HepG2 (cell line): ENCODE results near the gene SF3B2. TPM values are rescaled to one million over a fixed set of nuclear protein-coding genes. Genes with fewer than 3 reads are reported as not detected.

Experiments
- AFF4 ChIP-seq: sonication (generic); formaldehyde crosslinking; IDR thresholded peaks from 2 replicates; pipeline ENCODE4 v1.4.0; 2020; ENCODE audit warnings: missing genetic modification reagents
- DNMT1 ChIP-seq: sonication (generic); formaldehyde crosslinking; IDR thresholded peaks from 2 replicates; pipeline ENCODE4 v1.5.1; 2020; ENCODE audit warnings: mild to moderate bottlenecking, missing genetic modification reagents
- ELF3 ChIP-seq: IDR thresholded peaks from 2 replicates; pipeline ENCODE4 v1.6.1; 2016; ENCODE audit warnings: missing genetic modification reagents, missing compliant biosample characterization
- GTF2F1 ChIP-seq: fragments of 150-350 bp; IDR thresholded peaks from 2 replicates; pipeline ENCODE4 v1.6.1; 2014; ENCODE audit warnings: low read length
- JUNB ChIP-seq: sonication (generic); formaldehyde crosslinking; IDR thresholded peaks from 2 replicates; pipeline ENCODE4 v1.8.0; 2022; ENCODE audit warnings: missing genetic modification reagents, mild to moderate bottlenecking, borderline replicate concordance
- KLF12 ChIP-seq: sonication (generic); formaldehyde crosslinking; IDR thresholded peaks from 2 replicates; pipeline ENCODE4 v1.4.0; 2020; ENCODE audit warnings: missing genetic modification reagents, borderline replicate concordance
- USF2 ChIP-seq, 2 experiments: sonication (generic) in 1 of 2; formaldehyde crosslinking in 1 of 2; IDR thresholded peaks; 2 replicates each; pipeline versions ENCODE4 v1.5.1 to v1.6.1; 2011 to 2020; ENCODE audit warnings: borderline replicate concordance in 1 of 2, low read depth in 1 of 2, low read length in 1 of 2, mild to moderate bottlenecking in 1 of 2, missing genetic modification reagents in 1 of 2, moderate library complexity in 1 of 2
- ZNF383 ChIP-seq: sonication (generic); formaldehyde crosslinking; IDR thresholded peaks from 2 replicates; pipeline ENCODE4 v1.4.0; 2020; ENCODE audit warnings: missing genetic modification reagents, mild to moderate bottlenecking, borderline replicate concordance
- ZNF773 ChIP-seq: sonication (generic); formaldehyde crosslinking; IDR thresholded peaks from 2 replicates; pipeline ENCODE4 v1.4.0; 2020; ENCODE audit warnings: missing genetic modification reagents, borderline replicate concordance
- polyA plus RNA-seq, 8 experiments: library from polyadenylated mRNA; depleted of rRNA in 3 of 8; stranded (reverse) in 7 of 8; unstranded in 1 of 8; fragments of >200 nt; fragmentation: Illumina TruSeq in 4 of 8; extraction: Trizol in 4 of 8; gene quantifications; 2 replicates each; pipeline versions ENCODE4 v1.2.1 to v1.2.3, GENCODE V29; 2011 to 2016; ENCODE audit warnings: low read depth in 4 of 8, missing spikeins in 1 of 8, mixed read lengths in 1 of 8; ENCODE audit not compliant: insufficient read depth in 1 of 8
- total RNA-seq, 5 experiments: library from RNA; depleted of rRNA; stranded (reverse); fragments of >200 nt; fragmentation: Illumina TruSeq; extraction: Trizol; gene quantifications; 2 replicates each; pipeline ENCODE4 v1.2.3, GENCODE V29; 2016; ENCODE audit warnings: low read depth in 1 of 5
- TF ChIP-seq, protein P1 (sequence below): sonication (generic); formaldehyde crosslinking; conservative IDR thresholded peaks from 2 replicates; pipeline ENCODE4 v1.8.0; 2022; ENCODE audit warnings: mild to moderate bottlenecking, moderate library complexity, missing genetic modification reagents
- TF ChIP-seq, protein P2 (sequence below): sonication (generic); formaldehyde crosslinking; IDR thresholded peaks from 2 replicates; pipeline ENCODE4 v1.4.0; 2020; ENCODE audit warnings: low read depth, mild to moderate bottlenecking, missing genetic modification reagents
- TF ChIP-seq, protein P3 (sequence below): sonication (generic); formaldehyde crosslinking; IDR thresholded peaks from 2 replicates; pipeline ENCODE4 v1.5.1; 2020; ENCODE audit warnings: mild to moderate bottlenecking, missing genetic modification reagents, borderline replicate concordance

Gene SF3B2
- total and polyA plus RNA-seq, 2 of the 13 experiments (the other 11 are each of a cell fraction or from before 2014, with no cell fraction given): 70.4 to 153 TPM

GRCh38 chr11:66045177-66045639 lies 7.0 kb upstream of the SF3B2 start (continued):
- TF ChIP-seq, protein P1, sequence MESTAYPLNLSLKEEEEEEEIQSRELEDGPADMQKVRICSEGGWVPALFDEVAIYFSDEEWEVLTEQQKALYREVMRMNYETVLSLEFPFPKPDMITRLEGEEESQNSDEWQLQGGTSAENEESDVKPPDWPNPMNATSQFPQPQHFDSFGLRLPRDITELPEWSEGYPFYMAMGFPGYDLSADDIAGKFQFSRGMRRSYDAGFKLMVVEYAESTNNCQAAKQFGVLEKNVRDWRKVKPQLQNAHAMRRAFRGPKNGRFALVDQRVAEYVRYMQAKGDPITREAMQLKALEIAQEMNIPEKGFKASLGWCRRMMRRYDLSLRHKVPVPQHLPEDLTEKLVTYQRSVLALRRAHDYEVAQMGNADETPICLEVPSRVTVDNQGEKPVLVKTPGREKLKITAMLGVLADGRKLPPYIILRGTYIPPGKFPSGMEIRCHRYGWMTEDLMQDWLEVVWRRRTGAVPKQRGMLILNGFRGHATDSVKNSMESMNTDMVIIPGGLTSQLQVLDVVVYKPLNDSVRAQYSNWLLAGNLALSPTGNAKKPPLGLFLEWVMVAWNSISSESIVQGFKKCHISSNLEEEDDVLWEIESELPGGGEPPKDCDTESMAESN (CRISPR knock-in tag): 0 out of 2 replicates have a peak, but pooled peaks have one; percentile 49
- TF ChIP-seq JUNB (CRISPR knock-in tag) (no peak), USF2 (IDR thresholded peaks at IDR 0.05; ENCODE audit: low read depth, low read length) (no peak), USF2 (CRISPR knock-in tag; IDR thresholded peaks at IDR 0.05; ENCODE audit: borderline replicate concordance) (no peak), AFF4 (no peak), ZNF383 (CRISPR knock-in tag) (no peak), ELF3 (CRISPR knock-in tag) (no peak), DNMT1 (CRISPR knock-in tag) (no peak), KLF12 (no peak), GTF2F1 (no peak), ZNF773 (CRISPR knock-in tag) (no peak)
- TF ChIP-seq, protein P2, sequence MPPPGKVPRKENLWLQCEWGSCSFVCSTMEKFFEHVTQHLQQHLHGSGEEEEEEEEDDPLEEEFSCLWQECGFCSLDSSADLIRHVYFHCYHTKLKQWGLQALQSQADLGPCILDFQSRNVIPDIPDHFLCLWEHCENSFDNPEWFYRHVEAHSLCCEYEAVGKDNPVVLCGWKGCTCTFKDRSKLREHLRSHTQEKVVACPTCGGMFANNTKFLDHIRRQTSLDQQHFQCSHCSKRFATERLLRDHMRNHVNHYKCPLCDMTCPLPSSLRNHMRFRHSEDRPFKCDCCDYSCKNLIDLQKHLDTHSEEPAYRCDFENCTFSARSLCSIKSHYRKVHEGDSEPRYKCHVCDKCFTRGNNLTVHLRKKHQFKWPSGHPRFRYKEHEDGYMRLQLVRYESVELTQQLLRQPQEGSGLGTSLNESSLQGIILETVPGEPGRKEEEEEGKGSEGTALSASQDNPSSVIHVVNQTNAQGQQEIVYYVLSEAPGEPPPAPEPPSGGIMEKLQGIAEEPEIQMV: 0 out of 2 replicates have a peak, but pooled peaks have one; percentile 24
- TF ChIP-seq, protein P3, sequence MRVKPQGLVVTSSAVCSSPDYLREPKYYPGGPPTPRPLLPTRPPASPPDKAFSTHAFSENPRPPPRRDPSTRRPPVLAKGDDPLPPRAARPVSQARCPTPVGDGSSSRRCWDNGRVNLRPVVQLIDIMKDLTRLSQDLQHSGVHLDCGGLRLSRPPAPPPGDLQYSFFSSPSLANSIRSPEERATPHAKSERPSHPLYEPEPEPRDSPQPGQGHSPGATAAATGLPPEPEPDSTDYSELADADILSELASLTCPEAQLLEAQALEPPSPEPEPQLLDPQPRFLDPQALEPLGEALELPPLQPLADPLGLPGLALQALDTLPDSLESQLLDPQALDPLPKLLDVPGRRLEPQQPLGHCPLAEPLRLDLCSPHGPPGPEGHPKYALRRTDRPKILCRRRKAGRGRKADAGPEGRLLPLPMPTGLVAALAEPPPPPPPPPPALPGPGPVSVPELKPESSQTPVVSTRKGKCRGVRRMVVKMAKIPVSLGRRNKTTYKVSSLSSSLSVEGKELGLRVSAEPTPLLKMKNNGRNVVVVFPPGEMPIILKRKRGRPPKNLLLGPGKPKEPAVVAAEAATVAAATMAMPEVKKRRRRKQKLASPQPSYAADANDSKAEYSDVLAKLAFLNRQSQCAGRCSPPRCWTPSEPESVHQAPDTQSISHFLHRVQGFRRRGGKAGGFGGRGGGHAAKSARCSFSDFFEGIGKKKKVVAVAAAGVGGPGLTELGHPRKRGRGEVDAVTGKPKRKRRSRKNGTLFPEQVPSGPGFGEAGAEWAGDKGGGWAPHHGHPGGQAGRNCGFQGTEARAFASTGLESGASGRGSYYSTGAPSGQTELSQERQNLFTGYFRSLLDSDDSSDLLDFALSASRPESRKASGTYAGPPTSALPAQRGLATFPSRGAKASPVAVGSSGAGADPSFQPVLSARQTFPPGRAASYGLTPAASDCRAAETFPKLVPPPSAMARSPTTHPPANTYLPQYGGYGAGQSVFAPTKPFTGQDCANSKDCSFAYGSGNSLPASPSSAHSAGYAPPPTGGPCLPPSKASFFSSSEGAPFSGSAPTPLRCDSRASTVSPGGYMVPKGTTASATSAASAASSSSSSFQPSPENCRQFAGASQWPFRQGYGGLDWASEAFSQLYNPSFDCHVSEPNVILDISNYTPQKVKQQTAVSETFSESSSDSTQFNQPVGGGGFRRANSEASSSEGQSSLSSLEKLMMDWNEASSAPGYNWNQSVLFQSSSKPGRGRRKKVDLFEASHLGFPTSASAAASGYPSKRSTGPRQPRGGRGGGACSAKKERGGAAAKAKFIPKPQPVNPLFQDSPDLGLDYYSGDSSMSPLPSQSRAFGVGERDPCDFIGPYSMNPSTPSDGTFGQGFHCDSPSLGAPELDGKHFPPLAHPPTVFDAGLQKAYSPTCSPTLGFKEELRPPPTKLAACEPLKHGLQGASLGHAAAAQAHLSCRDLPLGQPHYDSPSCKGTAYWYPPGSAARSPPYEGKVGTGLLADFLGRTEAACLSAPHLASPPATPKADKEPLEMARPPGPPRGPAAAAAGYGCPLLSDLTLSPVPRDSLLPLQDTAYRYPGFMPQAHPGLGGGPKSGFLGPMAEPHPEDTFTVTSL (CRISPR knock-in tag): no peak
